ENCODE measurements around the gene MBD2. TPM values are rescaled to one million over a fixed set of nuclear protein-coding genes. Genes with fewer than 3 reads are reported as not detected.

The MBD2 gene
- total RNA-seq, 1 experiment from 2014 or later = 79.7 TPM

DNA sequence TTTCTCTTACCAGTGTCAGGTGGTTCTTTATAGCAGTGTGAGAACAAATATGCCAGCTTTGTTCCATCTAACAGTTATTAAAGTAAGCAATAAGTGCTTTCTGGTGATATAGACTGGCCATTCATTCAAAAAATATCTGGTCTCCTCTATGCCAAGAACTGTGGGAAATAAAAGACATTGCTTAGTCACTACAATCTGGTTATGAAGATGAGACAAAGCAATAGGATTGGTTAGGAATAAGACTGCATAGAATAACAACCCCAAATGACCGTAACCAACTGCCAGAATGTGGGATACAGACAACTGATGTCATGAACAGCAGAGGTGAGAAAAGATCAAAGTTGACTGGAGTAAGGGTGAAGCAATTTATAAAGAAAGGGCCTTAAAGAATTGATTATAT is 83.8 kb downstream of the MBD2 start:
- Histone ChIP-seq H3K4me3 (ENCODE audit: low read depth, low read length, poor library complexity, severe bottlenecking) (no peak overlapping the region), H3K4me1 (ENCODE audit: insufficient read depth, low read length, poor library complexity, severe bottlenecking) (peaks cover under 1% of the 10 kb centered on the region), H3K27ac (ENCODE audit: low read depth, low read length, poor library complexity, severe bottlenecking) (no peak overlapping the region), H3K9me3 (ENCODE audit: low read depth, low read length, poor library complexity, severe bottlenecking) (peaks cover 12% of the 10 kb centered on the region), H3K27me3 (replicated peaks; ENCODE audit: insufficient read depth, low read depth, low read length, poor library complexity) (no peaks in the 10 kb centered on the region), H3K36me3 (ENCODE audit: insufficient read depth, low read length, poor library complexity, severe bottlenecking) (no peaks in the 10 kb centered on the region)
- ChIA-PET POLR2A (ENCODE audit: low non-redundant PET) (no interaction called here), CTCF (no interaction called here)
- intact Hi-C loops (cut with micrococcal nuclease; ENCODE audit: unreplicated experiment) = no loop called here
- no peak for TF ChIP-seq EZH2 (IDR thresholded peaks at IDR 0.05; ENCODE audit: borderline replicate concordance, low read depth, low read length, poor library complexity, severe bottlenecking)
- TF ChIP-seq, protein P1, sequence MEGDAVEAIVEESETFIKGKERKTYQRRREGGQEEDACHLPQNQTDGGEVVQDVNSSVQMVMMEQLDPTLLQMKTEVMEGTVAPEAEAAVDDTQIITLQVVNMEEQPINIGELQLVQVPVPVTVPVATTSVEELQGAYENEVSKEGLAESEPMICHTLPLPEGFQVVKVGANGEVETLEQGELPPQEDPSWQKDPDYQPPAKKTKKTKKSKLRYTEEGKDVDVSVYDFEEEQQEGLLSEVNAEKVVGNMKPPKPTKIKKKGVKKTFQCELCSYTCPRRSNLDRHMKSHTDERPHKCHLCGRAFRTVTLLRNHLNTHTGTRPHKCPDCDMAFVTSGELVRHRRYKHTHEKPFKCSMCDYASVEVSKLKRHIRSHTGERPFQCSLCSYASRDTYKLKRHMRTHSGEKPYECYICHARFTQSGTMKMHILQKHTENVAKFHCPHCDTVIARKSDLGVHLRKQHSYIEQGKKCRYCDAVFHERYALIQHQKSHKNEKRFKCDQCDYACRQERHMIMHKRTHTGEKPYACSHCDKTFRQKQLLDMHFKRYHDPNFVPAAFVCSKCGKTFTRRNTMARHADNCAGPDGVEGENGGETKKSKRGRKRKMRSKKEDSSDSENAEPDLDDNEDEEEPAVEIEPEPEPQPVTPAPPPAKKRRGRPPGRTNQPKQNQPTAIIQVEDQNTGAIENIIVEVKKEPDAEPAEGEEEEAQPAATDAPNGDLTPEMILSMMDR (conservative IDR thresholded peaks at IDR 0.05; ENCODE audit: low read depth, low read length) = no peak
- DNase-seq (ENCODE audit: low spot score) = no peak
- no TSS peak for BruUV-seq (replicated peaks)

DNA sequence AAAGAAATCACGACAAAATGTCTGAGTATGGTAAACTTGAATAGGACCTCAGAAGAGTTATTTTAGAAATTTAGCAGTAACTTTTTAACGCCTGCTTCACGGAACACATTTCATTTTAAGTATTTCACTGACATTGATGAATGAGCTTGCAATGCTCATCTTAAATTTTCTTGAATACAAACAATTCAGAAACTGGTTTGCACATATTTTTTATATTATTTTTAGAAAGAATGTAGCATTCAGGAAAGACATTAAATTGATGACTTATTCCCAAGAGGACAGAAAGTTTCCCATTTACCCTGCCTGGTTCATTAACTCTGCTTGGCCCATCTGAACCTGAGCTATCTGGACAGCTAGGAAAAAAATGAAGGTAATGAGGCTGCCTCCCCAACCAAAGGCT is 89.3 kb downstream of the MBD2 start:
- BruUV-seq (replicated peaks) = no TSS peak
- POLR2A ChIA-PET (ENCODE audit: low non-redundant PET) = no interaction called here
- H3K27me3 ChIP-seq (replicated peaks; ENCODE audit: insufficient read depth, low read depth, low read length, poor library complexity) = no peaks in the 10 kb centered on the region
- intact Hi-C loops (cut with micrococcal nuclease; ENCODE audit: unreplicated experiment) = no loop called here
- CTCF ChIA-PET = no interaction called here
- DNase-seq (ENCODE audit: low spot score) = no peak
- no peak for TF ChIP-seq EZH2 (IDR thresholded peaks at IDR 0.05; ENCODE audit: borderline replicate concordance, low read depth, low read length, poor library complexity, severe bottlenecking)
- TF ChIP-seq, protein P1 (conservative IDR thresholded peaks at IDR 0.05; ENCODE audit: low read depth, low read length) = no peak
- no peaks in the 10 kb centered on the region for H3K36me3 ChIP-seq (ENCODE audit: insufficient read depth, low read length, poor library complexity, severe bottlenecking)
- peaks cover 8% of the 10 kb centered on the region for H3K4me1 ChIP-seq (ENCODE audit: insufficient read depth, low read length, poor library complexity, severe bottlenecking)
- no peak overlapping the region for H3K27ac ChIP-seq (ENCODE audit: low read depth, low read length, poor library complexity, severe bottlenecking)
- no peaks in the 10 kb centered on the region for H3K9me3 ChIP-seq (ENCODE audit: low read depth, low read length, poor library complexity, severe bottlenecking)
- no peak overlapping the region for H3K4me3 ChIP-seq (ENCODE audit: low read depth, low read length, poor library complexity, severe bottlenecking)

DNA sequence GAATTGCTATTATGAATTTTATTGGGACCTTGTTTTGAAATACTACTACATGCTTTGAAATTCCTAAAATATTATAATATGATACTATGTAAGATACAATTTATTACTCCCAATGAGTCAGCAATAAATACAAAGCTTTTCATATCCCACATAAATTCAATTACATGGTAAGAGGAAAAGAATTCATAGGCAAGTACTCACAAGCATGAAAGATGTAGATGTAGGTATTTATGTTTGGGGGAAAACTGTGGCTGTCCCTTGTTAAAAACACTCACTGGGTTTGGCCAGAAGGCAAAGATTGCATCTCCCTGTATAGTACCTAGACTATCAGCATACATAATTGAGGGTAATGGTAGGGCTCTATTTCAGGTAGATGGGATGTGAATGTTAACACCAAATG is 90.4 kb downstream of the MBD2 start:
- Histone ChIP-seq H3K4me1 (ENCODE audit: insufficient read depth, low read length, poor library complexity, severe bottlenecking) (peaks cover 8% of the 10 kb centered on the region), H3K4me3 (ENCODE audit: low read depth, low read length, poor library complexity, severe bottlenecking) (no peak overlapping the region), H3K9me3 (ENCODE audit: low read depth, low read length, poor library complexity, severe bottlenecking) (no peaks in the 10 kb centered on the region), H3K27ac (ENCODE audit: low read depth, low read length, poor library complexity, severe bottlenecking) (no peak overlapping the region), H3K27me3 (replicated peaks; ENCODE audit: insufficient read depth, low read depth, low read length, poor library complexity) (no peaks in the 10 kb centered on the region), H3K36me3 (ENCODE audit: insufficient read depth, low read length, poor library complexity, severe bottlenecking) (no peaks in the 10 kb centered on the region)
- intact Hi-C loops (cut with micrococcal nuclease; ENCODE audit: unreplicated experiment) = no loop called here
- BruUV-seq (replicated peaks) = no TSS peak
- no peak for TF ChIP-seq EZH2 (IDR thresholded peaks at IDR 0.05; ENCODE audit: borderline replicate concordance, low read depth, low read length, poor library complexity, severe bottlenecking)
- TF ChIP-seq, protein P1 (conservative IDR thresholded peaks at IDR 0.05; ENCODE audit: low read depth, low read length) = no peak
- POLR2A ChIA-PET (ENCODE audit: low non-redundant PET) = no interaction called here
- CTCF ChIA-PET = no interaction called here
- DNase-seq (ENCODE audit: low spot score) = no peak
